Chondrocyte (in vitro differentiated cells): ENCODE data around the gene GLT1D1. TPM values are rescaled to one million over a fixed set of nuclear protein-coding genes. Genes with fewer than 3 reads are reported as not detected.

Experiments
- DNase-seq: peaks from one replicate; pipeline ENCODE4 v3.0.0; 2021; ENCODE audit warnings: mixed read lengths, low spot score
- H3K27ac Mint-ChIP-seq: one replicate; pipeline ENCODE4 v1.8.0; 2021; ENCODE audit warnings: mild to moderate bottlenecking, moderate library complexity, mixed read lengths; ENCODE audit not compliant: unreplicated experiment
- H3K27me3 Mint-ChIP-seq: 2 replicates; pipeline ENCODE4 v1.8.0; 2021; ENCODE audit warnings: low read depth, mixed read lengths
- H3K36me3 Mint-ChIP-seq: 2 replicates; pipeline ENCODE4 v1.8.0; 2021; ENCODE audit warnings: low read depth, mixed read lengths
- H3K4me1 Mint-ChIP-seq: 2 replicates; pipeline ENCODE4 v1.8.0; 2021; ENCODE audit warnings: low read depth, mild to moderate bottlenecking, mixed read lengths
- H3K4me3 Mint-ChIP-seq: one replicate; pipeline ENCODE4 v1.8.0; 2021; ENCODE audit warnings: mild to moderate bottlenecking, moderate library complexity, mixed read lengths; ENCODE audit not compliant: unreplicated experiment
- H3K9me3 Mint-ChIP-seq: 2 replicates; pipeline ENCODE4 v1.8.0; 2021; ENCODE audit warnings: low read depth, mixed read lengths
- CTCF ChIP-seq: fragments of 200-600 bp; sonication (generic); IDR thresholded peaks from 2 replicates; pipeline ENCODE4 v1.5.0; 2021; ENCODE audit warnings: antibody characterized with exemption, mild to moderate bottlenecking, moderate library complexity
- total RNA-seq: library from RNA; stranded (reverse); gene quantifications from 3 replicates; pipeline ENCODE4 v1.2.1, GENCODE V29; 2021

Gene GLT1D1
- total RNA-seq, 1 donor from 2014 or later, result 0.22 TPM

GRCh38 chr12:128807161-128807724 is 46.0 kb upstream of the GLT1D1 start:
- no peak overlapping the region for H3K27ac Mint-ChIP-seq
- TF ChIP-seq CTCF, result no peak
- H3K27me3 Mint-ChIP-seq, result no peaks in the 10 kb centered on the region
- peaks cover 39% of the 10 kb centered on the region for H3K4me1 Mint-ChIP-seq
- peaks cover 27% of the 10 kb centered on the region for H3K36me3 Mint-ChIP-seq
- H3K4me3 Mint-ChIP-seq, result no peak overlapping the region
- H3K9me3 Mint-ChIP-seq, result peaks cover 6% of the 10 kb centered on the region
- no peak for DNase-seq

GRCh38 chr12:128808651-128809050 is 44.6 kb upstream of the GLT1D1 start:
- Mint-ChIP-seq H3K9me3 (peaks cover 4% of the 10 kb centered on the region), H3K36me3 (peaks cover 22% of the 10 kb centered on the region), H3K27ac (no peak overlapping the region), H3K27me3 (no peaks in the 10 kb centered on the region), H3K4me1 (peaks cover 33% of the 10 kb centered on the region), H3K4me3 (no peak overlapping the region)
- no peak for TF ChIP-seq CTCF
- DNase-seq, result no peak

- Mint-ChIP-seq H3K27ac (peak overlapping the region; percentile 80), H3K36me3 (peaks cover 19% of the 10 kb centered on the region)
- no peak for DNase-seq
Observed at GRCh38 chr12:128810182-128811127, 42.8 kb upstream of the GLT1D1 start.

GRCh38 chr12:128811806-128812205 is 41.5 kb upstream of the GLT1D1 start:
- H3K4me3 Mint-ChIP-seq, result no peak overlapping the region
- TF ChIP-seq CTCF, result no peak
- H3K4me1 Mint-ChIP-seq, result peaks cover 51% of the 10 kb centered on the region
- DNase-seq, result no peak
- H3K27ac Mint-ChIP-seq, result peak overlapping the region; percentile 43
- H3K9me3 Mint-ChIP-seq, result no peaks in the 10 kb centered on the region
- H3K36me3 Mint-ChIP-seq, result peaks cover 19% of the 10 kb centered on the region
- no peaks in the 10 kb centered on the region for H3K27me3 Mint-ChIP-seq

More at GRCh38 chr12:128810182-128811127, 42.8 kb upstream of the GLT1D1 start:
- TF ChIP-seq CTCF, result no peak
- H3K27me3 Mint-ChIP-seq, result no peaks in the 10 kb centered on the region
- H3K9me3 Mint-ChIP-seq, result no peaks in the 10 kb centered on the region
- peaks cover 39% of the 10 kb centered on the region for H3K4me1 Mint-ChIP-seq
- no peak overlapping the region for H3K4me3 Mint-ChIP-seq

- Mint-ChIP-seq H3K9me3 (no peaks in the 10 kb centered on the region), H3K27me3 (no peaks in the 10 kb centered on the region), H3K4me1 (peaks cover 66% of the 10 kb centered on the region), H3K36me3 (peaks cover 17% of the 10 kb centered on the region), H3K27ac (peak overlapping the region; percentile 7), H3K4me3 (no peak overlapping the region)
- no peak for TF ChIP-seq CTCF
- DNase-seq, result no peak
Observed at GRCh38 chr12:128813392-128813791, 39.9 kb upstream of the GLT1D1 start.
